Hepatocyte (in vitro differentiated cells): ENCODE measurements around the gene TTLL7. TPM values are rescaled to one million over a fixed set of nuclear protein-coding genes. Genes with fewer than 3 reads are reported as not detected.

Experiments used
- DNase-seq: peaks from one replicate; pipeline ENCODE4 v3.0.0-alpha.2; 2016; ENCODE audit warnings: low spot score
- H2AFZ ChIP-seq: fragments of 200-600 bp; sonication (generic); 2 replicates; pipeline ENCODE4 v1.6.0; 2016; ENCODE audit warnings: antibody characterized with exemption, mild to moderate bottlenecking
- H3K27ac ChIP-seq: fragments of 200-600 bp; sonication (generic); 2 replicates; pipeline ENCODE4 v1.5.1; 2016; ENCODE audit warnings: mild to moderate bottlenecking
- H3K27me3 ChIP-seq: fragments of 200-600 bp; sonication (generic); 2 replicates; pipeline ENCODE4 v1.6.1; 2016
- H3K36me3 ChIP-seq: fragments of 200-600 bp; sonication (generic); replicated peaks from 2 replicates; pipeline ENCODE4 v1.5.1; 2016; ENCODE audit warnings: low read depth; ENCODE audit not compliant: insufficient read depth
- H3K4me1 ChIP-seq: fragments of 200-600 bp; sonication (generic); 2 replicates; pipeline ENCODE4 v1.5.1; 2016; ENCODE audit warnings: mild to moderate bottlenecking, moderate library complexity; ENCODE audit not compliant: insufficient read depth
- H3K4me2 ChIP-seq: fragments of 200-600 bp; sonication (generic); 2 replicates; pipeline ENCODE4 v1.6.0; 2016
- H3K4me3 ChIP-seq: fragments of 200-600 bp; sonication (generic); 2 replicates; pipeline ENCODE4 v1.5.1; 2016; ENCODE audit warnings: mild to moderate bottlenecking
- H3K79me2 ChIP-seq: fragments of 200-600 bp; sonication (generic); 2 replicates; pipeline ENCODE4 v1.6.0; 2017; ENCODE audit warnings: mild to moderate bottlenecking
- H3K9me2 ChIP-seq: fragments of 200-600 bp; sonication (generic); replicated peaks from 2 replicates; pipeline ENCODE4 v1.6.0; 2017; ENCODE audit warnings: mild to moderate bottlenecking; ENCODE audit not compliant: insufficient read depth
- H3K9me3 ChIP-seq: fragments of 200-600 bp; sonication (generic); 2 replicates; pipeline ENCODE4 v1.5.1; 2016; ENCODE audit warnings: low read depth, mild to moderate bottlenecking
- H4K20me1 ChIP-seq: fragments of 200-600 bp; sonication (generic); 2 replicates; pipeline ENCODE4 v1.6.0; 2016; ENCODE audit warnings: mild to moderate bottlenecking; ENCODE audit not compliant: insufficient read depth, poor library complexity, severe bottlenecking
- EZH2 ChIP-seq: fragments of 200-600 bp; sonication (generic); IDR thresholded peaks from 2 replicates; pipeline ENCODE4 v1.6.1; 2016; ENCODE audit warnings: antibody characterized with exemption, mild to moderate bottlenecking, borderline replicate concordance
- EZH2phosphoT487 ChIP-seq: fragments of 200-600 bp; sonication (generic); IDR thresholded peaks from one replicate; pipeline ENCODE4 v1.6.1; 2018; ENCODE audit warnings: antibody characterized with exemption, mild to moderate bottlenecking, low read depth, moderate library complexity; ENCODE audit not compliant: unreplicated experiment, severe bottlenecking
- WGBS: methylation state at CpG from one replicate; pipeline ENCODE4 v1.1.6; 2016; ENCODE audit warnings: low lambda C conversion rate; ENCODE audit errors: missing lambda C conversion rate; 5-methylcytosine and 5-hydroxymethylcytosine counted together
- polyA plus RNA-seq: library from polyadenylated mRNA; unstranded; fragments of >200 nt; fragmentation: Nextera tagmentation; extraction: Ambion mirVana; gene quantifications from 2 replicates; pipeline ENCODE4 v1.2.1, GENCODE V29; 2016
- total RNA-seq: library from RNA; depleted of rRNA; stranded (reverse); fragments of >200 nt; gene quantifications from 2 replicates; pipeline ENCODE4 v1.2.3, GENCODE V29; 2014
- TF ChIP-seq, protein P1 (sequence below): fragments of 200-600 bp; sonication (generic); IDR thresholded peaks from 2 replicates; pipeline ENCODE4 v1.5.1; 2016; ENCODE audit warnings: antibody characterized with exemption, mild to moderate bottlenecking; ENCODE audit not compliant: poor library complexity

Gene TTLL7
- total and polyA plus RNA-seq, 2 experiments from 2014 or later, result 1.9 to 3.5 TPM

DNA sequence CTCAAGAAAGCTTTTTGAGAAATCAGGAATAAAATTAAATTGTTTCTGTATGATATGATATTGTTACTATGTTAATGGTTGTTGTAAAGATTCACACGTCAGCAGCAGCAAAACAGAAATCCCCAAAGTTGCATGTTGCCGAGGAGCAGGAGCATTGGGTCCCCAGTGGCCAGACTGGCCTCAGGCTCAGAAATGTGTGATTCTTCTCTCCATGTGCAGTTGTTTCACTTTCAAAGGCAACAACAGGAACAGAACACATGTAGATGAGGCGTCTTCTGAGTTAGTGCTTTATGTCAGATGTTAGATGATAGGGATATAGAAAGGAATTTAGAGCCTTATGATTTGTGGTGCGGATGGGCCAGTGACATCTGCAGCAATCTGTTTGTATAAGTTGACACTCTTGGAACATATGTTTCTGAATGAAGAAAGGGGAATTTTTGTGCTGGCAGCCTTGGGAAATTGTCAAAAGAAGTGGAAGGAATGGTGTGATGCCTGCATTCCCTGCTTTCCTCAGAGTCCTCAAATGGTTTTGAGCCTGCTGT lies 2.1 kb upstream of the TTLL7 start:
- Histone ChIP-seq H3K36me3 (no peaks in the 10 kb centered on the region), H3K4me3 (no peak overlapping the region), H3K4me1 (peaks cover 5% of the 10 kb centered on the region), H4K20me1 (no peaks in the 10 kb centered on the region), H3K4me2 (no peak overlapping the region), H3K9me2 (no peaks in the 10 kb centered on the region), H3K27ac (no peak overlapping the region), H3K9me3 (no peaks in the 10 kb centered on the region), H3K79me2 (no peaks in the 10 kb centered on the region), H3K27me3 (peaks cover 28% of the 10 kb centered on the region), H2AFZ (no peak overlapping the region)
- WGBS, result 94% methylated on average over 4 of the region's 4 CpGs
- no peak for TF ChIP-seq EZH2
- TF ChIP-seq, protein P1, sequence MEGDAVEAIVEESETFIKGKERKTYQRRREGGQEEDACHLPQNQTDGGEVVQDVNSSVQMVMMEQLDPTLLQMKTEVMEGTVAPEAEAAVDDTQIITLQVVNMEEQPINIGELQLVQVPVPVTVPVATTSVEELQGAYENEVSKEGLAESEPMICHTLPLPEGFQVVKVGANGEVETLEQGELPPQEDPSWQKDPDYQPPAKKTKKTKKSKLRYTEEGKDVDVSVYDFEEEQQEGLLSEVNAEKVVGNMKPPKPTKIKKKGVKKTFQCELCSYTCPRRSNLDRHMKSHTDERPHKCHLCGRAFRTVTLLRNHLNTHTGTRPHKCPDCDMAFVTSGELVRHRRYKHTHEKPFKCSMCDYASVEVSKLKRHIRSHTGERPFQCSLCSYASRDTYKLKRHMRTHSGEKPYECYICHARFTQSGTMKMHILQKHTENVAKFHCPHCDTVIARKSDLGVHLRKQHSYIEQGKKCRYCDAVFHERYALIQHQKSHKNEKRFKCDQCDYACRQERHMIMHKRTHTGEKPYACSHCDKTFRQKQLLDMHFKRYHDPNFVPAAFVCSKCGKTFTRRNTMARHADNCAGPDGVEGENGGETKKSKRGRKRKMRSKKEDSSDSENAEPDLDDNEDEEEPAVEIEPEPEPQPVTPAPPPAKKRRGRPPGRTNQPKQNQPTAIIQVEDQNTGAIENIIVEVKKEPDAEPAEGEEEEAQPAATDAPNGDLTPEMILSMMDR, result no peak
- DNase-seq, result no peak

DNA sequence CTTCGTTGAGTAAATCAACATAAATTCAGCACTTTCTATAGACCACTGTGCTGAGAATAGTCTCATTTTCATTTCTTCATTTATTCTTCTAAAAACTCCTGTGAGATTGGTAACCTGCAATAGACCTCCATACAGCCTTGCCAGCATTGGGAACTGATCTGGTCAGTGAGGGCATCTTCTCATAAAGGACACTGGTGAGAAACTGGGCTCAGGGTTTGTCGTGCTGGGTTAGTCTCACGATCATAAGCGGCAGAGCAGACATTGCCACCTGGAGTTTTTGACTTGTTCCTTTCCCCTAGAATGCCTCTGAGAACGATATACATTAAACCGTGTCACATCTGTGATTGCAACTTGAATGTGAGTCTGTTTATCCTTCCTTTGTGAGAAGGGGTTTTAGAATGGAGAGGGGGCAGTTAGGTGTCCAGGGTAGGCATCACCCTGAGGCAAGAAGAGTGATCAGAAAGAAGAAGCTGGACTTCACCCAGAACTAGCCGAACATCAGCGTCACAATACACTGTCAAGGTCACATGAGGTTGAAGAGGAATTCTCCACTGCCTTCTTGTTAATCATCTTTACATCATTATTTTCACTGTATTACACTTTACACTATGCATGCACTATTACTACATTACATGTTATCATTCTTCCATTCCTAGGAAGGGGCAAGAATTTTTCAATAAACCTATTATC lies 1.4 kb upstream of the TTLL7 start:
- TF ChIP-seq EZH2 (no peak), EZH2phosphoT487 (no peak)
- TF ChIP-seq, protein P1, result no peak
- H3K4me3 ChIP-seq, result no peak overlapping the region
- no peak for DNase-seq
- no peaks in the 10 kb centered on the region for H3K9me3 ChIP-seq
- H3K36me3 ChIP-seq, result no peaks in the 10 kb centered on the region
- H3K27me3 ChIP-seq, result peaks cover 28% of the 10 kb centered on the region
- peaks cover 5% of the 10 kb centered on the region for H3K4me1 ChIP-seq
- H3K4me2 ChIP-seq, result no peak overlapping the region
- H3K27ac ChIP-seq, result no peak overlapping the region
- H2AFZ ChIP-seq, result no peak overlapping the region
- no peaks in the 10 kb centered on the region for H3K79me2 ChIP-seq
- no peaks in the 10 kb centered on the region for H4K20me1 ChIP-seq
- H3K9me2 ChIP-seq, result no peaks in the 10 kb centered on the region
- 88% methylated on average over 8 of the region's 8 CpGs for WGBS

DNA sequence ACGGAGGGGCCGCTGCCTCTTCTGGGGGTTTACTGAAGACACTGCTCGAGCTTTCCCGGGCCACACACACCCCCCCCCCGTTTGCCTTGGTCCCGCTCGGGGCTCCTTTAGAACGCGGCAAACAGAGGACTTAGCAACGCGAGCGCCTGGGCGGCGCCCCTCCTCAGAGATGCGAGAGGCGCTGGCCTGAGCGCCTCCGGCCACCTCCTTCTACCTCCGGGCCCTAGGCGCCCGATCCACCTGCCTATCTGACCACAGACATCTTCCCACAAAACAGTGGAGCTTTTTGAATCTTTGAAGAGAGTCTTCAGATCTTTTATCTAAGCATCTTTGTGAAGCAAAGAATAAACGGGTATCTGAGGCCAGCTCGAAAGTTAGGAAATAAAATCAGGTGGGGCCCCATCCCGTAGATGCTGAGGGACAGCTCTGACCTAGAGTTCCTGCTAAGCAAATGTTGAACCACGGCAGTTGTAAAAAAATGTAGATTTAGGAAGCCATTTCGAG lies 436 bp upstream of the TTLL7 start:
- Histone ChIP-seq H2AFZ (peak overlapping the region; percentile 97), H3K9me2 (no peaks in the 10 kb centered on the region), H4K20me1 (no peaks in the 10 kb centered on the region), H3K9me3 (no peaks in the 10 kb centered on the region), H3K27ac (no peak overlapping the region), H3K4me3 (peak overlapping the region; percentile 75), H3K27me3 (peaks cover 28% of the 10 kb centered on the region), H3K79me2 (no peaks in the 10 kb centered on the region), H3K36me3 (no peaks in the 10 kb centered on the region), H3K4me2 (peak overlapping the region; percentile 99), H3K4me1 (peaks cover 5% of the 10 kb centered on the region)
- DNase-seq, result peak; percentile 80
- WGBS, result 3% methylated on average over 26 of the region's 26 CpGs
- TF ChIP-seq, protein P1, result no peak
- TF ChIP-seq EZH2 (no peak), EZH2phosphoT487 (no peak)
